ENCODE measurements around the gene ZBTB7C.

ZBTB7C gene

GRCh38 chr18:48066225-48066652, 342.9 kb downstream of the ZBTB7C start:
- no peak for DNase-seq

- no peak for DNase-seq
Observed at GRCh38 chr18:48065601-48065995, 343.6 kb downstream of the ZBTB7C start.

- no peak for DNase-seq
Observed at GRCh38 chr18:48064978-48065600, 344.1 kb downstream of the ZBTB7C start.

- DNase-seq = no peak
Observed at GRCh38 chr18:48061781-48062570, 347.2 kb downstream of the ZBTB7C start.

GRCh38 chr18:48060970-48061369, 348.2 kb downstream of the ZBTB7C start:
- no peak for DNase-seq

GRCh38 chr18:48060346-48060745, 348.8 kb downstream of the ZBTB7C start:
- no peak for DNase-seq

GRCh38 chr18:48059455-48060010, 349.6 kb downstream of the ZBTB7C start:
- DNase-seq = no peak

- DNase-seq = no peak
Observed at GRCh38 chr18:48058486-48058885, 350.7 kb downstream of the ZBTB7C start.

GRCh38 chr18:48057018-48057417, 352.2 kb downstream of the ZBTB7C start:
- DNase-seq = no peak

GRCh38 chr18:48055351-48055750, 353.8 kb downstream of the ZBTB7C start:
- no peak for DNase-seq

- DNase-seq = no peak
Observed at GRCh38 chr18:48053881-48054816, 355.0 kb downstream of the ZBTB7C start.

GRCh38 chr18:48052842-48053241, 356.3 kb downstream of the ZBTB7C start:
- DNase-seq = no peak

- no peak for DNase-seq
Observed at GRCh38 chr18:48051945-48052840, 357.0 kb downstream of the ZBTB7C start.

- no peak for DNase-seq
Observed at GRCh38 chr18:48050176-48050575, 359.0 kb downstream of the ZBTB7C start.

GRCh38 chr18:48049757-48050156, 359.4 kb downstream of the ZBTB7C start:
- DNase-seq = no peak

GRCh38 chr18:48048251-48048650, 360.9 kb downstream of the ZBTB7C start:
- DNase-seq = no peak

GRCh38 chr18:48046843-48047242, 362.3 kb downstream of the ZBTB7C start:
- no peak for DNase-seq

GRCh38 chr18:48045744-48046143, 363.4 kb downstream of the ZBTB7C start:
- DNase-seq = no peak

GRCh38 chr18:48044944-48045343, 364.2 kb downstream of the ZBTB7C start:
- no peak for DNase-seq

GRCh38 chr18:48043166-48043565, 366.0 kb downstream of the ZBTB7C start:
- DNase-seq = no peak

- DNase-seq = no peak
Observed at GRCh38 chr18:48042431-48042830, 366.8 kb downstream of the ZBTB7C start.
